HepG2 (cell line): ENCODE results near the gene GPR179. TPM values are rescaled to one million over a fixed set of nuclear protein-coding genes. Genes with fewer than 3 reads are reported as not detected.

ENCODE experiments used
- CENPBD1 ChIP-seq: sonication (generic); formaldehyde crosslinking; IDR thresholded peaks from 2 replicates; pipeline ENCODE4 v1.8.0; 2022; ENCODE audit warnings: missing genetic modification reagents, low read depth, mild to moderate bottlenecking, borderline replicate concordance
- DDIT3 ChIP-seq: sonication (generic); formaldehyde crosslinking; IDR thresholded peaks from 2 replicates; pipeline ENCODE4 v1.4.0; 2020; ENCODE audit warnings: mild to moderate bottlenecking, missing genetic modification reagents
- DR1 ChIP-seq: sonication (generic); formaldehyde crosslinking; IDR thresholded peaks from 2 replicates; pipeline ENCODE4 v1.8.0; 2021; ENCODE audit warnings: mild to moderate bottlenecking, missing genetic modification reagents, inconsistent platforms
- ETV5 ChIP-seq: IDR thresholded peaks from 2 replicates; pipeline ENCODE4 v1.6.1; 2018; ENCODE audit warnings: missing biosample characterization, missing genetic modification reagents, inconsistent platforms, borderline replicate concordance
- GATAD1 ChIP-seq: IDR thresholded peaks from 2 replicates; pipeline ENCODE4 v1.6.1; 2016; ENCODE audit warnings: missing genetic modification reagents, missing compliant biosample characterization
- GPN1 ChIP-seq: sonication (generic); formaldehyde crosslinking; IDR thresholded peaks from 2 replicates; pipeline ENCODE4 v1.5.1; 2020; ENCODE audit warnings: missing genetic modification reagents, borderline replicate concordance
- HMGXB3 ChIP-seq: sonication (generic); formaldehyde crosslinking; IDR thresholded peaks from 2 replicates; pipeline ENCODE4 v1.4.0; 2020; ENCODE audit warnings: missing genetic modification reagents, borderline replicate concordance
- MEF2D ChIP-seq: sonication (generic); formaldehyde crosslinking; IDR thresholded peaks from 2 replicates; pipeline ENCODE4 v1.5.1; 2020; ENCODE audit warnings: mild to moderate bottlenecking, missing genetic modification reagents
- PHB2 ChIP-seq: fragments of 450-650 bp; IDR thresholded peaks from 2 replicates; pipeline ENCODE4 v1.6.1; 2018; ENCODE audit not compliant: partially characterized antibody
- PLRG1 ChIP-seq: fragments of 450-650 bp; conservative IDR thresholded peaks from 2 replicates; pipeline ENCODE4 v1.6.1; 2016
- PLSCR1 ChIP-seq: sonication (generic); formaldehyde crosslinking; IDR thresholded peaks from 2 replicates; pipeline ENCODE4 v1.5.0; 2020; ENCODE audit warnings: missing genetic modification reagents, mild to moderate bottlenecking, borderline replicate concordance
- POGK ChIP-seq: sonication (generic); formaldehyde crosslinking; conservative IDR thresholded peaks from 2 replicates; pipeline ENCODE4 v1.8.0; 2022; ENCODE audit warnings: mild to moderate bottlenecking, moderate library complexity, missing genetic modification reagents
- RARA ChIP-seq: IDR thresholded peaks from 2 replicates; pipeline ENCODE4 v1.6.1; 2016; ENCODE audit warnings: missing genetic modification reagents, missing compliant biosample characterization
- SCMH1 ChIP-seq: sonication (generic); formaldehyde crosslinking; IDR thresholded peaks from 2 replicates; pipeline ENCODE4 v1.9.0; 2021; ENCODE audit warnings: missing genetic modification reagents, mild to moderate bottlenecking, borderline replicate concordance
- SMC3 ChIP-seq: IDR thresholded peaks from 2 replicates; pipeline ENCODE4 v1.6.1; 2011; ENCODE audit warnings: low read length, improper control_type of control experiment
- SRSF4 ChIP-seq: fragments of 200-400 bp; formaldehyde crosslinking; IDR thresholded peaks from one replicate; pipeline ENCODE4 v1.6.1; 2018; ENCODE audit warnings: mild to moderate bottlenecking, low read depth, low read length, moderate library complexity; ENCODE audit not compliant: poor library complexity, severe bottlenecking
- TGIF2 ChIP-seq: IDR thresholded peaks from 2 replicates; pipeline ENCODE4 v1.6.1; 2016; ENCODE audit warnings: control low read depth, missing compliant biosample characterization
- TMF1 ChIP-seq: sonication (generic); formaldehyde crosslinking; IDR thresholded peaks from 2 replicates; pipeline ENCODE4 v1.8.1; 2022; ENCODE audit warnings: low read depth, missing genetic modification reagents
- ZEB1 ChIP-seq: IDR thresholded peaks from 2 replicates; pipeline ENCODE4 v1.6.1; 2012; ENCODE audit warnings: mild to moderate bottlenecking, low read depth, inconsistent platforms; ENCODE audit not compliant: insufficient replicate concordance
- ZIK1 ChIP-seq: sonication (generic); formaldehyde crosslinking; IDR thresholded peaks from 2 replicates; pipeline ENCODE4 v1.5.0; 2020; ENCODE audit warnings: mild to moderate bottlenecking, low read depth, missing genetic modification reagents, borderline replicate concordance
- ZNF207 ChIP-seq: fragments of 450-650 bp; IDR thresholded peaks from 2 replicates; pipeline ENCODE4 v1.6.1; 2016; ENCODE audit warnings: antibody characterized with exemption, borderline replicate concordance
- ZNF616 ChIP-seq: sonication (generic); formaldehyde crosslinking; IDR thresholded peaks from 2 replicates; pipeline ENCODE4 v1.5.0; 2020; ENCODE audit warnings: low read depth, mild to moderate bottlenecking, missing genetic modification reagents
- polyA plus RNA-seq, 8 experiments: library from polyadenylated mRNA; depleted of rRNA in 3 of 8; stranded (reverse) in 7 of 8; unstranded in 1 of 8; fragments of >200 nt; fragmentation: Illumina TruSeq in 4 of 8; extraction: Trizol in 4 of 8; gene quantifications; 2 replicates each; pipeline versions ENCODE4 v1.2.1 to v1.2.3, GENCODE V29; 2011 to 2016; ENCODE audit warnings: low read depth in 4 of 8, missing spikeins in 1 of 8, mixed read lengths in 1 of 8; ENCODE audit not compliant: insufficient read depth in 1 of 8
- total RNA-seq, 5 experiments: library from RNA; depleted of rRNA; stranded (reverse); fragments of >200 nt; fragmentation: Illumina TruSeq; extraction: Trizol; gene quantifications; 2 replicates each; pipeline ENCODE4 v1.2.3, GENCODE V29; 2016; ENCODE audit warnings: low read depth in 1 of 5

The GPR179 gene
- total and polyA plus RNA-seq, 2 of the 13 experiments (the other 11 are each of a cell fraction or from before 2014, with no cell fraction given) = 0.03 TPM; not detected in 1

GRCh38 chr17:38351412-38352222 is 7.9 kb upstream of the GPR179 start, which contains the start of gene SOCS7 (continued):
- peak; percentile 93 for TF ChIP-seq POGK (CRISPR knock-in tag)
- peak; percentile 90 for TF ChIP-seq TGIF2
- TF ChIP-seq CENPBD1 = no peak; the same call in 1 of the 2 replicates
- TF ChIP-seq PLRG1 = no peak
- no peak for TF ChIP-seq SCMH1 (CRISPR knock-in tag)
- TF ChIP-seq SRSF4 = no peak
- 0 out of 2 replicates have a peak, but pooled peaks have one; percentile 61 for TF ChIP-seq ZNF616 (CRISPR knock-in tag)
- no peak for TF ChIP-seq ZNF207
- peak; percentile 86 for TF ChIP-seq GATAD1
- peak; percentile 88 for TF ChIP-seq DR1 (CRISPR knock-in tag)
- TF ChIP-seq ETV5 (CRISPR knock-in tag) = peak; percentile 86
- 0 out of 2 replicates have a peak, but pooled peaks have one; percentile 64 for TF ChIP-seq PLSCR1 (CRISPR knock-in tag)
- TF ChIP-seq SMC3 = no peak
- TF ChIP-seq ZEB1 = no peak
- no peak for TF ChIP-seq PHB2
- TF ChIP-seq RARA (CRISPR knock-in tag) = peak; percentile 23; the same call in 1 of the 2 replicates
- no peak for TF ChIP-seq GPN1 (CRISPR knock-in tag)
- no peak for TF ChIP-seq TMF1
- TF ChIP-seq DDIT3 = no peak
- peak; percentile 93 for TF ChIP-seq HMGXB3 (CRISPR knock-in tag)
- peak; percentile 78; the same call in 1 of the 2 replicates for TF ChIP-seq MEF2D (CRISPR knock-in tag)
- peak; percentile 81 for TF ChIP-seq ZIK1
